ENCODE measurements around the gene UQCRC1.

DNA sequence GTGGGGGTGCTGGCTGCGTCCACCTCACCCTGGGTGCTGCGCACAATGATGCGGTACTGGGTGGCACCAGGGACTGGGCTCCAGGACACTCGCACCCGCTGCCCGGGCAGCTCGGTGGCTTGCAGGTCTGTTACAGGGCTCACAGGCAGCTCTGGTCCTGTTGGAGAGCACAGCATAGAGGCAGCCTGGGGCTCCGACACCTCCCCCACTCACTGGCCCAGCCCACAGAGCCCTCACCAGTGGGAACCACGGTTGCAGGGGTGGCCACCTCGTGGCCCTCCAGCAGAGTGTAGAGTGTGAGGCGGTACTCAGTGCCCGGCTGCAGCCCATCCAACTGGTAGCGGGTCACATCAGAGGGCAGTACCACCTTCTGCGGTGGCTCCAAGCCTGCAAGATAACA is 18.0 kb downstream of the UQCRC1 start:
- TF ChIP-seq, protein P1, sequence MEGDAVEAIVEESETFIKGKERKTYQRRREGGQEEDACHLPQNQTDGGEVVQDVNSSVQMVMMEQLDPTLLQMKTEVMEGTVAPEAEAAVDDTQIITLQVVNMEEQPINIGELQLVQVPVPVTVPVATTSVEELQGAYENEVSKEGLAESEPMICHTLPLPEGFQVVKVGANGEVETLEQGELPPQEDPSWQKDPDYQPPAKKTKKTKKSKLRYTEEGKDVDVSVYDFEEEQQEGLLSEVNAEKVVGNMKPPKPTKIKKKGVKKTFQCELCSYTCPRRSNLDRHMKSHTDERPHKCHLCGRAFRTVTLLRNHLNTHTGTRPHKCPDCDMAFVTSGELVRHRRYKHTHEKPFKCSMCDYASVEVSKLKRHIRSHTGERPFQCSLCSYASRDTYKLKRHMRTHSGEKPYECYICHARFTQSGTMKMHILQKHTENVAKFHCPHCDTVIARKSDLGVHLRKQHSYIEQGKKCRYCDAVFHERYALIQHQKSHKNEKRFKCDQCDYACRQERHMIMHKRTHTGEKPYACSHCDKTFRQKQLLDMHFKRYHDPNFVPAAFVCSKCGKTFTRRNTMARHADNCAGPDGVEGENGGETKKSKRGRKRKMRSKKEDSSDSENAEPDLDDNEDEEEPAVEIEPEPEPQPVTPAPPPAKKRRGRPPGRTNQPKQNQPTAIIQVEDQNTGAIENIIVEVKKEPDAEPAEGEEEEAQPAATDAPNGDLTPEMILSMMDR (IDR thresholded peaks at IDR 0.05) = no peak
- no peak for TF ChIP-seq POLR2A (IDR thresholded peaks at IDR 0.05)
